HG03457 (cell line): ENCODE results near the gene ROPN1.

Experiments used
- ATAC-seq: cut with Tn5 transposase; IDR thresholded peaks from one replicate; pipeline ENCODE4 v1.9.1; 2021; ENCODE audit warnings: moderate number of reproducible peaks; ENCODE audit not compliant: unreplicated experiment

ROPN1 gene

DNA sequence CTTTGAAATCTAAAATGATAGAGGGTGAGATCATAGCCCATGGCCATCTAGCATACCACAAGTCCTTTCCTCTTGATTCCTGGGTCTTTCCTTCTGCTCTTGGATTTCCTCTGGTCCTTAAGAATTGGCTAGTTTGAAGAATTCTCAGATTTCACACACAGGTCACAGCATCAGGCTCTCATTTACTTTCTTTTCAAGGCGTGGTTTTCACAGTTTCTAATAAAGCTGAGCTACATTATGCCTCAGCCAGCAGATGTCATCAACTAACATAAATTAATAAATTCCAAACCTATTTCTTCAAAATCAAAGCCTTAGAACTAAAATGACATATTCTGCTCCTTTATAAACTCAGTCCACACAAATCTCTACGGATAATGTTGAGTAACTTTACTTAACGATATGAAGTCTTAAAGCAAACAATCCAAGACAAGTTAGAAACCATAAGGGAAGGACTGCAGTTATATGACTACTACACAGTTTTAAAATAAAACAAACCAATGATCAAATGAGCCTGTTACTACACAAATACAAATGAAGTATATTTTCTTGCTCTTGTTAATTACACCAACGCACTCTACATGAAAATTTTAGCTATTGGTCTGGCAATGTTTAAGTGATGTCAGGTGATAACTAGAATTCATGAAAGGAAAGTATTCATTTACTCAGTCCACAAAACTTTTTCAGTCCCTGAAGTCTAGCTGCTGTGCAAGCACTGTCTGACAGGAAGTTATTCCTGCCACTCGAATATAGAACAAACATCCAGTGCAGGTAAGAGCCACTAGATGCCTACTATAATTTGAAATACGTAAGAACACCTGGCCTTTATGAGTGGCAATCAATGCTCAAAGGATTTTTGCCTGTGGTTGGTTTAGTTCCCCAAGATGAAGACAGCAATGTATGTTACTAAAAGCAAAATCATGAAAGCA, 40.1 kb downstream of the ROPN1 start:
- no peak for ATAC-seq

- ATAC-seq, result no peak
Measured at GRCh38 chr3:123949641-123950040, 42.3 kb downstream of the ROPN1 start.

GRCh38 chr3:123948449-123948848, 43.5 kb downstream of the ROPN1 start:
- no peak for ATAC-seq

DNA sequence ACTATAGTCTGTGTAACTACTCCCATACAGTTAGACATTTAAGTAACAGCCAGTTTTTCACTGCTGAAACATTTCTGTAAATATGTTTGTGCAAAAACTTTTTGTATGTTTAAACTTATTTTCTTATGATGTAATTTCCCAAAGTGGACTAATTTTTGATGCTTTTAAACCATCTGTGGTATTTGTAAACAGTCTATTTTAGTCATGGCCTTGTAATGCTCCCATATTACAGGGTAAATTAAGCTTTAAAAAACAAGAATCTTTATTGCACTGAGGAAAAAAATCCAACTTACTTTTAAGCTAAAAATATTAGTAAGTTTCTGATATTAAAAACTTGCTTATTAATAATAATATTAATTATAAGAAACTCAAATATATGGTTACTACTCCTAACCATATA, 44.4 kb downstream of the ROPN1 start:
- no peak for ATAC-seq

GRCh38 chr3:123941542-123941941, 50.4 kb downstream of the ROPN1 start:
- ATAC-seq, result no peak

DNA sequence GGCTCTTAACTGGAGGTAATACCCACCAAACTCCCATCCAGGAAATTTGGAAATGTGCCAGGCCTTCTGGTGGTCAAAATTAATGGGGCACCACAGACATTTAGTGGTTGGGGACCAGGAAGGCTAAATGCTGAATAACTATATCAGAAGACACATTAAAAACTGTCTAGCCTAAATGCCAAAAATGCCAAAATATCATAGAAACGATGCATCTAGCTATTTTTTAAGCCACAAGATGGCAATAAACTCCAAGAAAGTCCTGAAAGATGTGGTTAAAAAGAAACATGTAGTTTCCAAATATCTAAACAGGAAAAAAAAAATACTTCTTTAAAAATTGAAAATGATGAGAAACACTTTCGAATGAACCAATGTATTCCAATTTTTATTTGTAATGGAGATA, 50.8 kb downstream of the ROPN1 start:
- no peak for ATAC-seq

DNA sequence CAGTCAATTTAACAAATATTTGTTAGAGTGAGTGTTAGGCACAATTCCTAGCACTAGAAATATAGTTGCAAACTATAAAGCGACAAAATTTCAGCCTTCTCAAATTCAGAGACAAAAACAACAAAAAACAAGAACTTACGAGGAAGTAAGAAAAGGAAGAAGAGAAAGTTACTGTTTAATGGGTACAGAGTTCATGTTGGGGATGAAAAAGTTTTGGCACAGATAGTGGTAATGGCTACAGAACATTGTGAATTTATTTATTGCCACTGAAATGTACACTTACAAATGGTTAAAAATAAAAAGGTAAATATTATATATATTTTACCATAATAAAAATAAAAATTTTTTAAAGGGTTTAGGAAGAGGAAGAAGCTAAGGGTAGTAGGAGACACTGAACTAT, 52.2 kb downstream of the ROPN1 start:
- no peak for ATAC-seq

GRCh38 chr3:123936400-123936799, 55.5 kb downstream of the ROPN1 start:
- ATAC-seq, result no peak

DNA sequence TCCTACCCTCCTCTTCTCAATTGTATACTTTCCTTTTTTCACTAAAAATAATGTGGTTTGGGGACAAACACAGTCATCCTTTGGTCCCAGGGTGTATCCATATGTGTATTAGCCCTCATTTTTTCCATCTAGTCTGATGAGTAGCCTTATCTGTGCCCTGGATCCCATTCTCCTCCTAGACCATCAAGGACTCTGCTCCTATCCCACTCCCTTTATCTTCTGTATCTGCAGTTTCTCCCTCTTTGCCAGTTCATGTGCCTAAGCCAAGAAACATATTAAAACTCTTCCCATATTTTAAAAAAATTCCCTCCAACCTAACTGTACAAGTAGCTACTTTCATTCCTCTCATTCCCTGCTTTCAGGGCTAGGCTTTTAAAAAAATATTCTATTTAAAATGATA, 56.1 kb downstream of the ROPN1 start:
- no peak for ATAC-seq

DNA sequence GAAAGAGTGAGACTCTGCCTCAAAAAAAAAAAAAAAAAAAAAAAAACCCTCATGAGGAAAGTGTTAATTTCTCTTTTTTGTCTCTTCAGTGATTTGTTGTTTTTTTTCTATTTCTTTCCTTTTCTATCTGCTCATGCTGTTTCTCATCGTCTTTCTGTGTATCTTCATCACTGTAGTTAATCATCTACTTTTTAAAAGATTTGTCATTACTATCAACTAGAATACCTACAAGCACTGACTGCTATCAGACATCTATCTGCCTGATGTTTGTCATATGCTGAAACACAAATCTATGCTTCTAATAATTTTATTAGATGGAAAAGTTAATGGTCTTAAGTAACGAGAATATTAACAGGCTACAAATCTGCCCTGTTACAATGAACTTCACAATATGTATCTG, 57.7 kb downstream of the ROPN1 start:
- ATAC-seq, result no peak

DNA sequence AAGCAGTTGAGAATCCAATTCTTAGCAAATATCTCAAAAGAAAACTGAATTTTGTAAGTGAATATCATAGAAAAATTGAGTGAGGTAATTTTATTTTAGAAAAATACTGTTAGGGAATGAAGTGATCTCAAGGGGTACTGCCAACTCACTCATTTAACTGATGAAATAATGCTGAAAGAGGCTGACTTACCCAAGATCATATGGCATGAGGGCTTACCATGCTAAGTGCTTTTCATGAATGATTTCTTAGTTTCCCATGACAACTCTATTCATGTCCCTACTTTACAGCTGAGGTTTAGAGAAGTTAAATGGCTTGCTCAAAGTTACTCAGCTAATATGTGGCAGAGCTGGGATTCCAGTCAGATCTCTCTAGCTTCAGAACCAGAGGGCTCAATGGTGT, 61.5 kb downstream of the ROPN1 start:
- ATAC-seq, result no peak

DNA sequence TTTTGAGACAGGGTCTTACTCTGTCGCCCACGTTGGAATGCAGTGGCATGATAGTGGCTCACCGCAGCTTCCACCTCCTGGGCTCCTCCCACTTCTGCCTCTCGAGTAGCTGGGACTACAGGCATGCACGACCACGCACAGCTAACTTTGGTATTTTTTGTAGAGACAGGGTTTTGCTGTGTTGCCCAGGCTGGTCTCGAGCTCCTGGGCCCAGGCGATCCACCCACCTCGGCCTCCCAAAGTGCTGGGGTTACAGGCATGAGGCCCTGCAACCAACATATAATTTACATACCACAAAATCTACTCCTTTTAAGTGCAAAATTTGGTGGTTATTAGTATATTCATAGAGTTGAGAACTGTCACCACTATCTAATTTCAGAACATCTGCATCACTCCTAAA, 62.6 kb downstream of the ROPN1 start:
- ATAC-seq, result no peak

GRCh38 chr3:123926396-123926795, 65.5 kb downstream of the ROPN1 start:
- ATAC-seq, result no peak

GRCh38 chr3:123920868-123921267, 71.1 kb downstream of the ROPN1 start:
- ATAC-seq, result no peak

GRCh38 chr3:123920383-123920782, 71.5 kb downstream of the ROPN1 start:
- ATAC-seq, result no peak

DNA sequence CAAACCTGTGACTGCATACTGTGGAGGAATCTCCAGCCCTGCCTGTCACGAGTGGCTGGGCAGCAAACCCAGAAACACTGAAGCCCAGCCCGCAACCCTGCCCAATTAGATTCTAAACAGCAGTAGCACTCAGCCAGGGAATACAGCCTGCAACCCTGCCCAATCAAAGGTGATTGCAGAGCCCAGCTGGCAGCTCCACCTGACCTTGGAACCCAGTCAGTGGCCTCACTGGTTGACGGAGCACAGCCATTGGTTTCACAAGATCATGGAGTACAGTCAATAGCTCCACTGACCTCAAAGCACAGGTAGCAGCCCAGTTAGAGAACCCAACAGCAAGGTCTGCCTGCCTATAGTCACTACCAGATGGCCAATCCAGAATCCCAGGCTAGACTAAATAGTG, 72.6 kb downstream of the ROPN1 start:
- ATAC-seq, result no peak
